ENCODE results near the gene AGAP9. TPM values are rescaled to one million over a fixed set of nuclear protein-coding genes. Genes with fewer than 3 reads are reported as not detected.
A peak's percentile ranks its signal among the peaks of the same experiment; 100 is the strongest.

AGAP9 gene
- total and polyA plus RNA-seq, 9 of the 15 experiments (the other 6 are each of a cell fraction or from before 2014, with no cell fraction given), result 0.37 to 11.7 (median 5.8) TPM

- no TSS peak for BruUV-seq (replicated peaks)
- DNase-seq (ENCODE audit: extremely low read depth in 1 of 4, low spot score in 3 of 4), result peak in 1 of 4 experiments; percentile 1
- Histone ChIP-seq H3K79me2 (ENCODE audit: control insufficient read depth, insufficient read depth, low read length) (no peaks in the 10 kb centered on the region), H3K4me1 (replicated peaks in 1 of 2; ENCODE audit: control insufficient read depth in 2 of 2, insufficient read depth in 2 of 2, low read length in 2 of 2) (peaks cover 0 to 12% of the 10 kb centered on the region in 2 experiments; a peak in 1 of 5 replicates), H3K9ac (ENCODE audit: insufficient read depth in 1 of 2, low read depth in 2 of 2, low read length in 2 of 2) (no peak overlapping the region), H3K27me3 (ENCODE audit: control insufficient read depth in 2 of 2, insufficient read depth in 2 of 2, low read length in 2 of 2) (peaks cover 8 to 35% of the 10 kb centered on the region in 2 experiments; a peak in 4 of 5 replicates), H3K9me3 (replicated peaks; ENCODE audit: control insufficient read depth, insufficient read depth, low read depth, low read length) (no peaks in the 10 kb centered on the region), H3K9me1 (ENCODE audit: control insufficient read depth, insufficient read depth, low read length) (no peaks in the 10 kb centered on the region), H3K4me3 (no peak overlapping the region), H3K27ac (ENCODE audit: extremely low read depth, low read depth, low read length) (no peak overlapping the region), H2AFZ (ENCODE audit: low read depth, low read length) (no peak overlapping the region), H3K36me3 (ENCODE audit: control insufficient read depth, insufficient read depth, low read length) (no peaks in the 10 kb centered on the region), H3K4me2 (ENCODE audit: insufficient read depth, low read length) (no peak overlapping the region), H4K20me1 (replicated peaks; ENCODE audit: control insufficient read depth, insufficient read depth, low read length) (no peaks in the 10 kb centered on the region; the same call in 1 of the 2 replicates)
- no peak for ATAC-seq
- TF ChIP-seq ZNF785 (CRISPR knock-in tag; IDR thresholded peaks at IDR 0.05) (no peak), POLR3A (IDR thresholded peaks at IDR 0.05; ENCODE audit: borderline replicate concordance, extremely low read depth, insufficient read depth, insufficient read length) (no peak), KAT7 (CRISPR knock-in tag; IDR thresholded peaks at IDR 0.05; ENCODE audit: borderline replicate concordance) (no peak), KAT8 (IDR thresholded peaks at IDR 0.05; ENCODE audit: low read depth) (no peak), SRSF9 (IDR thresholded peaks at IDR 0.05; ENCODE audit: borderline replicate concordance, low read depth, low read length) (no peak), PTBP1 (IDR thresholded peaks at IDR 0.05; ENCODE audit: low read depth, low read length) (no peak), NFATC3 (IDR thresholded peaks at IDR 0.05) (no peak), EP300 (IDR thresholded peaks at IDR 0.05; ENCODE audit: low read length) (no peak)
- TF ChIP-seq, protein P1, sequence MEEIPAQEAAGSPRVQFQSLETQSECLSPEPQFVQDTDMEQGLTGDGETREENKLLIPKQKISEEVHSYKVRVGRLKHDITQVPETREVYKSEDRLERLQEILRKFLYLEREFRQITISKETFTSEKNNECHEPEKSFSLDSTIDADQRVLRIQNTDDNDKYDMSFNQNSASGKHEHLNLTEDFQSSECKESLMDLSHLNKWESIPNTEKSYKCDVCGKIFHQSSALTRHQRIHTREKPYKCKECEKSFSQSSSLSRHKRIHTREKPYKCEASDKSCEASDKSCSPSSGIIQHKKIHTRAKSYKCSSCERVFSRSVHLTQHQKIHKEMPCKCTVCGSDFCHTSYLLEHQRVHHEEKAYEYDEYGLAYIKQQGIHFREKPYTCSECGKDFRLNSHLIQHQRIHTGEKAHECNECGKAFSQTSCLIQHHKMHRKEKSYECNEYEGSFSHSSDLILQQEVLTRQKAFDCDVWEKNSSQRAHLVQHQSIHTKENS (CRISPR knock-in tag; IDR thresholded peaks at IDR 0.05), result no peak
- FAIRE-seq, result no peak
- intact Hi-C loops (cut with micrococcal nuclease), result no loop called here
- in situ Hi-C loops (cut with MboI), result no loop called here
- WGBS (ENCODE audit: insufficient coverage, low coverage, missing lambda C conversion rate), result 6% methylated on average over 1 of the region's 1 CpG
- CTCF ChIA-PET (ENCODE audit: low intra/inter-chr PET ratio), result no interaction called here
- POLR2A ChIA-PET, result no interaction called here
Observed at GRCh38 chr10:47457528-47457820, 66.0 kb downstream of the AGAP9 start.

Measured in K562 (cell line).